ENCODE results near the gene TTC7B. TPM values are rescaled to one million over a fixed set of nuclear protein-coding genes. Genes with fewer than 3 reads are reported as not detected.

The TTC7B gene
- total and polyA plus RNA-seq, 2 of the 13 experiments (the other 11 are each of a cell fraction or from before 2014, with no cell fraction given), result 1.3 to 3.2 TPM

DNA sequence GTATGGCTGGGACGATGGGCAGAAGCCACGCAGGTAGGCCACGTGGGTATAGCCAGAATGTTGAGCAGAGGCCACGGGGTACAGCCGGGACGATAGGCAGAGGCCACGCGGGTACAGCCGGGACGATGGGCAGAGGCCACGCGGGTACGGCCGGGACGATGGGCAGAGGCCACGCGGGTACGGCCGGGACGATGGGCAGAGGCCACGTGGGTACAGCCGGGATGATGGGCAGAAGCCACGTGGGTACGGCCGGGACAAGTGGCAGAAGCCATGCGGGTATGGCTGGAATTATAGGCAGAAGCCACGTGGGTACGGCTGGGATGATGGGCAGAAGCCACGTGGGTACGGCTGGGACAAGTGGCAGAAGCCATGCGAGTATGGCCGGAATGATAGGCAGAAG is 195.0 kb downstream of the TTC7B start:
- no TSS peak for BruUV-seq (replicated peaks)
- Histone ChIP-seq H3K27me3 (ENCODE audit: control insufficient read depth in 1 of 2, insufficient read depth in 2 of 2, low read length in 2 of 2) (no peaks in the 10 kb centered on the region), H3K4me2 (ENCODE audit: low read depth, low read length) (no peak overlapping the region), H3K4me1 (ENCODE audit: insufficient read depth, low read length) (peaks cover 19% of the 10 kb centered on the region), H3K27ac (ENCODE audit: extremely low read length, insufficient read depth, low read length) (no peak overlapping the region), H3K79me2 (ENCODE audit: insufficient read depth, low read length) (no peaks in the 10 kb centered on the region), H3K4me3 (replicated peaks in 1 of 3; ENCODE audit: insufficient read depth in 1 of 3, low read depth in 2 of 3, low read length in 3 of 3) (no peak overlapping the region), H2AFZ (ENCODE audit: low read length) (no peak overlapping the region), H4K20me1 (ENCODE audit: insufficient read depth, low read length) (no peaks in the 10 kb centered on the region), H3K9me3 (ENCODE audit: low read length) (no peaks in the 10 kb centered on the region), H3K9ac (ENCODE audit: insufficient read depth, low read depth, low read length) (no peak overlapping the region), H3K36me3 (replicated peaks in 1 of 2; ENCODE audit: control insufficient read depth in 1 of 2, insufficient read depth in 2 of 2, low read length in 2 of 2) (no peaks in the 10 kb centered on the region)
- no peak for ATAC-seq
- in situ Hi-C loops (cut with HindIII; ENCODE audit: extremely low pct_ligation_motif_present, low pct_unique_long_range_greater_than_20kb) (no loop called here), intact Hi-C loops (cut with micrococcal nuclease; ENCODE audit: unreplicated experiment) (no loop called here)
- no peak for DNase-seq (ENCODE audit: low spot score)
- FAIRE-seq, result no peak
- WGBS (ENCODE audit: low lambda C conversion rate), result 82% methylated on average over 32 of the region's 32 CpGs
- ChIA-PET POLR2A (no interaction called here), CTCF (ENCODE audit: low intra/inter-chr PET ratio, low total read pairs) (no interaction called here)
- TF ChIP-seq, protein P1, sequence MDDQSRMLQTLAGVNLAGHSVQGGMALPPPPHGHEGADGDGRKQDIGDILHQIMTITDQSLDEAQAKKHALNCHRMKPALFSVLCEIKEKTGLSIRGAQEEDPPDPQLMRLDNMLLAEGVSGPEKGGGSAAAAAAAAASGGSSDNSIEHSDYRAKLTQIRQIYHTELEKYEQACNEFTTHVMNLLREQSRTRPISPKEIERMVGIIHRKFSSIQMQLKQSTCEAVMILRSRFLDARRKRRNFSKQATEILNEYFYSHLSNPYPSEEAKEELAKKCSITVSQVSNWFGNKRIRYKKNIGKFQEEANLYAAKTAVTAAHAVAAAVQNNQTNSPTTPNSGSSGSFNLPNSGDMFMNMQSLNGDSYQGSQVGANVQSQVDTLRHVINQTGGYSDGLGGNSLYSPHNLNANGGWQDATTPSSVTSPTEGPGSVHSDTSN (CRISPR knock-in tag; IDR thresholded peaks at IDR 0.05; ENCODE audit: borderline replicate concordance), result no peak
- TF ChIP-seq, protein P2, sequence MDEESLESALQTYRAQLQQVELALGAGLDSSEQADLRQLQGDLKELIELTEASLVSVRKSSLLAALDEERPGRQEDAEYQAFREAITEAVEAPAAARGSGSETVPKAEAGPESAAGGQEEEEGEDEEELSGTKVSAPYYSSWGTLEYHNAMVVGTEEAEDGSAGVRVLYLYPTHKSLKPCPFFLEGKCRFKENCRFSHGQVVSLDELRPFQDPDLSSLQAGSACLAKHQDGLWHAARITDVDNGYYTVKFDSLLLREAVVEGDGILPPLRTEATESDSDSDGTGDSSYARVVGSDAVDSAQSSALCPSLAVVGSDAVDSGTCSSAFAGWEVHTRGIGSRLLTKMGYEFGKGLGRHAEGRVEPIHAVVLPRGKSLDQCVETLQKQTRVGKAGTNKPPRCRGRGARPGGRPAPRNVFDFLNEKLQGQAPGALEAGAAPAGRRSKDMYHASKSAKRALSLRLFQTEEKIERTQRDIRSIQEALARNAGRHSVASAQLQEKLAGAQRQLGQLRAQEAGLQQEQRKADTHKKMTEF (CRISPR knock-in tag; IDR thresholded peaks at IDR 0.05), result no peak
- TF ChIP-seq HNRNPL (IDR thresholded peaks at IDR 0.05; ENCODE audit: low read depth, low read length) (0 out of 2 replicates have a peak, but pooled peaks have one; percentile 56), ZNF619 (CRISPR knock-in tag; IDR thresholded peaks at IDR 0.05) (no peak), ZNF644 (CRISPR knock-in tag; IDR thresholded peaks at IDR 0.05; ENCODE audit: low read depth) (no peak), ZNF354B (CRISPR knock-in tag; IDR thresholded peaks at IDR 0.05) (no peak), CHD2 (IDR thresholded peaks at IDR 0.05; ENCODE audit: low read depth, low read length) (no peak)
- TF ChIP-seq, protein P3, sequence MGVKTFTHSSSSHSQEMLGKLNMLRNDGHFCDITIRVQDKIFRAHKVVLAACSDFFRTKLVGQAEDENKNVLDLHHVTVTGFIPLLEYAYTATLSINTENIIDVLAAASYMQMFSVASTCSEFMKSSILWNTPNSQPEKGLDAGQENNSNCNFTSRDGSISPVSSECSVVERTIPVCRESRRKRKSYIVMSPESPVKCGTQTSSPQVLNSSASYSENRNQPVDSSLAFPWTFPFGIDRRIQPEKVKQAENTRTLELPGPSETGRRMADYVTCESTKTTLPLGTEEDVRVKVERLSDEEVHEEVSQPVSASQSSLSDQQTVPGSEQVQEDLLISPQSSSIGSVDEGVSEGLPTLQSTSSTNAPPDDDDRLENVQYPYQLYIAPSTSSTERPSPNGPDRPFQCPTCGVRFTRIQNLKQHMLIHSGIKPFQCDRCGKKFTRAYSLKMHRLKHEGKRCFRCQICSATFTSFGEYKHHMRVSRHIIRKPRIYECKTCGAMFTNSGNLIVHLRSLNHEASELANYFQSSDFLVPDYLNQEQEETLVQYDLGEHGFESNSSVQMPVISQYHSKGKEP (CRISPR knock-in tag; IDR thresholded peaks at IDR 0.05), result no peak
- TF ChIP-seq, protein P4, sequence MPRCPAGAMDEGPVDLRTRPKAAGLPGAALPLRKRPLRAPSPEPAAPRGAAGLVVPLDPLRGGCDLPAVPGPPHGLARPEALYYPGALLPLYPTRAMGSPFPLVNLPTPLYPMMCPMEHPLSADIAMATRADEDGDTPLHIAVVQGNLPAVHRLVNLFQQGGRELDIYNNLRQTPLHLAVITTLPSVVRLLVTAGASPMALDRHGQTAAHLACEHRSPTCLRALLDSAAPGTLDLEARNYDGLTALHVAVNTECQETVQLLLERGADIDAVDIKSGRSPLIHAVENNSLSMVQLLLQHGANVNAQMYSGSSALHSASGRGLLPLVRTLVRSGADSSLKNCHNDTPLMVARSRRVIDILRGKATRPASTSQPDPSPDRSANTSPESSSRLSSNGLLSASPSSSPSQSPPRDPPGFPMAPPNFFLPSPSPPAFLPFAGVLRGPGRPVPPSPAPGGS (CRISPR knock-in tag; IDR thresholded peaks at IDR 0.05), result no peak
- TF ChIP-seq, protein P5, sequence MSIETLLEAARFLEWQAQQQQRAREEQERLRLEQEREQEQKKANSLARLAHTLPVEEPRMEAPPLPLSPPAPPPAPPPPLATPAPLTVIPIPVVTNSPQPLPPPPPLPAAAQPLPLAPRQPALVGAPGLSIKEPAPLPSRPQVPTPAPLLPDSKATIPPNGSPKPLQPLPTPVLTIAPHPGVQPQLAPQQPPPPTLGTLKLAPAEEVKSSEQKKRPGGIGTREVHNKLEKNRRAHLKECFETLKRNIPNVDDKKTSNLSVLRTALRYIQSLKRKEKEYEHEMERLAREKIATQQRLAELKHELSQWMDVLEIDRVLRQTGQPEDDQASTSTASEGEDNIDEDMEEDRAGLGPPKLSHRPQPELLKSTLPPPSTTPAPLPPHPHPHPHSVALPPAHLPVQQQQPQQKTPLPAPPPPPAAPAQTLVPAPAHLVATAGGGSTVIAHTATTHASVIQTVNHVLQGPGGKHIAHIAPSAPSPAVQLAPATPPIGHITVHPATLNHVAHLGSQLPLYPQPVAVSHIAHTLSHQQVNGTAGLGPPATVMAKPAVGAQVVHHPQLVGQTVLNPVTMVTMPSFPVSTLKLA (IDR thresholded peaks at IDR 0.05), result peak; percentile 80
